Measurements from ENCODE around the gene PTPN3. TPM values are rescaled to one million over a fixed set of nuclear protein-coding genes. Genes with fewer than 3 reads are reported as not detected.

Gene PTPN3
- total RNA-seq, 4 donors from 2014 or later: 11.8 to 21.6 (median 14.1) TPM

- intact Hi-C loops (cut with DNase I): no loop called here
Observed at GRCh38 chr9:109469646-109470358, 28.3 kb downstream of the PTPN3 start.

GRCh38 chr9:109468927-109469326, 29.2 kb downstream of the PTPN3 start:
- H3K4me1 ChIP-seq: peaks cover 9 to 62% (median 11%) of the 10 kb centered on the region in 3 donors
- H3K9me3 ChIP-seq: no peaks in the 10 kb centered on the region
- no peaks in the 10 kb centered on the region for H3K27me3 ChIP-seq
- intact Hi-C loops (cut with DNase I): no loop called here
- TF ChIP-seq CTCF (IDR thresholded peaks at IDR 0.05) (no peak), POLR2A (IDR thresholded peaks at IDR 0.05) (no peak)
- no peak for DNase-seq
- peak overlapping the region; percentile 44 to 72 (median 63) for H3K27ac ChIP-seq
- H3K36me3 ChIP-seq: no peaks in the 10 kb centered on the region
- 75 to 80% methylated on average over 2 to 5 of the region's 5 CpGs for WGBS, 2 donors
- H3K4me3 ChIP-seq: no peak overlapping the region

More at GRCh38 chr9:109469646-109470358, 28.3 kb downstream of the PTPN3 start:
- 38 to 41% methylated on average over 13 of the region's 13 CpGs for WGBS, 2 donors
- peak overlapping the region in 3 of 4 donors; percentile 54 to 72 (median 72) for H3K27ac ChIP-seq
- H3K36me3 ChIP-seq: no peaks in the 10 kb centered on the region
- DNase-seq: no peak
- TF ChIP-seq CTCF (IDR thresholded peaks at IDR 0.05) (peak; percentile 54 to 94 (median 86)), POLR2A (IDR thresholded peaks at IDR 0.05) (no peak)
- no peak overlapping the region for H3K4me3 ChIP-seq
- no peaks in the 10 kb centered on the region for H3K27me3 ChIP-seq
- H3K4me1 ChIP-seq: peaks cover 9 to 63% (median 11%) of the 10 kb centered on the region in 3 donors
- no peaks in the 10 kb centered on the region for H3K9me3 ChIP-seq

- Histone ChIP-seq H3K9me3 (no peaks in the 10 kb centered on the region), H3K4me1 (peaks cover 9 to 59% (median 11%) of the 10 kb centered on the region in 3 donors), H3K27ac (peak overlapping the region; percentile 5 to 72 (median 63)), H3K36me3 (peaks cover 0 to 5% (median 0%) of the 10 kb centered on the region in 3 donors), H3K27me3 (no peaks in the 10 kb centered on the region), H3K4me3 (no peak overlapping the region)
- WGBS, 2 donors: 32 to 33% methylated on average over 2 of the region's 2 CpGs
- no peak for TF ChIP-seq CTCF (IDR thresholded peaks at IDR 0.05)
- no peak for TF ChIP-seq POLR2A (IDR thresholded peaks at IDR 0.05)
- intact Hi-C loops (cut with DNase I): no loop called here
- DNase-seq: no peak
Observed at GRCh38 chr9:109467936-109468335, 30.2 kb downstream of the PTPN3 start.

GRCh38 chr9:109466623-109467590, 31.2 kb downstream of the PTPN3 start:
- intact Hi-C loops (cut with DNase I): no loop called here
- no peak for DNase-seq
- TF ChIP-seq POLR2A (IDR thresholded peaks at IDR 0.05) (no peak), CTCF (IDR thresholded peaks at IDR 0.05) (no peak)
- Histone ChIP-seq H3K27me3 (no peaks in the 10 kb centered on the region), H3K4me1 (peaks cover 9 to 49% (median 11%) of the 10 kb centered on the region in 3 donors), H3K36me3 (peaks cover 0 to 15% (median 0%) of the 10 kb centered on the region in 3 donors), H3K27ac (peak overlapping the region; percentile 5 to 72 (median 36)), H3K4me3 (no peak overlapping the region), H3K9me3 (no peaks in the 10 kb centered on the region)
- WGBS, 2 donors: 66 to 74% methylated on average over 12 of the region's 12 CpGs

Data from esophagus squamous epithelium (tissue), 5 donors.